Astrocyte of the spinal cord (primary cell): ENCODE results near the gene TRMT10A.

ENCODE experiments used
- DNase-seq: peaks from one replicate; pipeline ENCODE4 v3.0.0; 2011; ENCODE audit warnings: low read depth, low spot score
- H3K4me3 ChIP-seq: 2 replicates; pipeline ENCODE4 v1.5.1; 2011; ENCODE audit warnings: low read depth, mild to moderate bottlenecking, low read length, moderate library complexity
- CTCF ChIP-seq: IDR thresholded peaks from 2 replicates; pipeline ENCODE4 v1.5.1; 2012; ENCODE audit warnings: low read depth, mild to moderate bottlenecking, low read length, inconsistent platforms
- in situ Hi-C: cut with HindIII; loops from 2 replicates; pipeline ENCODE4 v1.10.0; 2017; ENCODE audit warnings: low sequenced_read_pairs

The TRMT10A gene

GRCh38 chr4:99506781-99507180 lies 57.1 kb downstream of the TRMT10A start:
- in situ Hi-C loops, result no loop called here
- no peak for TF ChIP-seq CTCF
- DNase-seq, result no peak
- H3K4me3 ChIP-seq, result no peak overlapping the region

- in situ Hi-C loops, result no loop called here
- no peak for DNase-seq
- TF ChIP-seq CTCF, result no peak
- no peak overlapping the region for H3K4me3 ChIP-seq
Measured at GRCh38 chr4:99504804-99505502, 58.9 kb downstream of the TRMT10A start.
